ENCODE results near the gene NDEL1. TPM values are rescaled to one million over a fixed set of nuclear protein-coding genes. Genes with fewer than 3 reads are reported as not detected.

NDEL1 gene
- polyA plus RNA-seq, 1 donor, result 36.6 TPM

DNA sequence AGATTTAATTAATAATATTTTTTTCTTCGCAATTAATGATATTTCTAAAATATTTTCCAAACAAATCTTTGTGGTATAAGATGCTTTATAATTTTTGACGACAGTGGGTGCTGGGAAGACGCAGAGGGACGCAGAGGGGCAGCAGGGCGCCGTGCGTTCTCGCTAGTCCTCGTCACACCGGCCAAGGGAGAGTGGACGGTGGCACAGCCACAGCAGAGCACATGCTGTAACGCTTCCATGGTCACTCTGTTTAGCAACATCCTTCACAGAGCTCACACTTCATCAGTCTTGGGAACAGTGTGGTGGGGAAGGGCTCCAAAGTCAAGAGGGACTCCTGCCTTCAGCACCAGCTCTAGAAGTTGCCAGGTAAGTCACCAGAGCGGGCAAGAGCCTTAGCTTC lies 60.4 kb downstream of the NDEL1 start:
- no peaks in the 10 kb centered on the region for H3K9me3 ChIP-seq (ENCODE audit: control insufficient read depth, low read depth, low read length)
- H3K27me3 ChIP-seq (ENCODE audit: control insufficient read depth, insufficient read depth, low read length), result no peaks in the 10 kb centered on the region
- H3K4me3 ChIP-seq (ENCODE audit: low read length), result no peak overlapping the region
- no peak for DNase-seq
- 100% methylated on average over 1 of the region's 13 CpGs for WGBS (ENCODE audit: insufficient coverage, low lambda C conversion rate)
- H3K4me1 ChIP-seq (ENCODE audit: control insufficient read depth, insufficient read depth, low read length), result no peaks in the 10 kb centered on the region
- no peak overlapping the region for H3K27ac ChIP-seq (ENCODE audit: low read length)
- H3K36me3 ChIP-seq (ENCODE audit: control insufficient read depth, insufficient read depth, low read length), result peaks cover 85% of the 10 kb centered on the region

DNA sequence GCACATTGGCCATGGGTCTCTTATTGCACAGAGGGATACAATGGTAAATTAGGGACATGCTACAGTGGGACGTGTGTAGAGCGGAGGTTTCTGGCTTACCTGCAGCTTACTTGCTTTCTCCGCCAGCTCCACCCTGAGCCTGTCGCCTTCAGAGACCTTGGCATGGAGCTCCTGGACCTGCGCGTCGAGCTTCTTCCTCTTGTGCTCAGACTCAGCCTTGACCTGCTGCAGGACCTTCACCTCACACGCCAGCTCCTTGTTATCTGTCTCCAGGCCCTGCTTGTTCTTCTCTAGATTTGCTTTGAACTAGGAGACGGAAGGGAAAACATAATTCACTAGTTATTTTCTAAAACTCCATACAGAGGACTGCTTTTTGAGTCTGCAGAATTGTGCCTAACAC lies 63.5 kb downstream of the NDEL1 start:
- Histone ChIP-seq H3K4me3 (ENCODE audit: low read length) (no peak overlapping the region), H3K27ac (ENCODE audit: low read length) (no peak overlapping the region), H3K27me3 (ENCODE audit: control insufficient read depth, insufficient read depth, low read length) (no peaks in the 10 kb centered on the region), H3K4me1 (ENCODE audit: control insufficient read depth, insufficient read depth, low read length) (no peaks in the 10 kb centered on the region), H3K36me3 (ENCODE audit: control insufficient read depth, insufficient read depth, low read length) (peaks cover 72% of the 10 kb centered on the region), H3K9me3 (ENCODE audit: control insufficient read depth, low read depth, low read length) (no peaks in the 10 kb centered on the region)
- WGBS (ENCODE audit: insufficient coverage, low lambda C conversion rate), result no CpG with 5 or more reads among the region's 9 CpGs
- DNase-seq, result no peak

DNA sequence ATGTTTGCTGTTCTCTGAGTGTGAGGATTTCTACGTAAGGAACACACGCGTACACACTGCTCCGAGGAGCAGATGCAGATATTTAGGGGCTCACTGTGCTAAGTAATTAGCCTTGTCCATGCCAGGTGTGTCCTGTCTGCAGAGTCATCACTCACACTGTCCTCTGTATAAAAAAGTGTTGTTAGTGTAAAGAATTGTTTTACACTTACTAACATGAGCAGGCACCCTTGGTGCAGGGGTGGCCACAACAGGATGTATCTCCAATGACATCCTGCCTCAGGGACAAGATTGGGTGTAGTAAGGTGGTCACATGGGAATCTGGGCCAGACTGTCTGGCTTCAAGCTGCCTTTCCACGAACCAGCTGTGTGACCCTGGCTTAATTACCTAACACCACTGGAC lies 63.9 kb downstream of the NDEL1 start:
- peaks cover 72% of the 10 kb centered on the region for H3K36me3 ChIP-seq (ENCODE audit: control insufficient read depth, insufficient read depth, low read length)
- no peaks in the 10 kb centered on the region for H3K4me1 ChIP-seq (ENCODE audit: control insufficient read depth, insufficient read depth, low read length)
- DNase-seq, result no peak
- H3K27me3 ChIP-seq (ENCODE audit: control insufficient read depth, insufficient read depth, low read length), result no peaks in the 10 kb centered on the region
- WGBS (ENCODE audit: insufficient coverage, low lambda C conversion rate), result no CpG with 5 or more reads among the region's 5 CpGs
- no peak overlapping the region for H3K27ac ChIP-seq (ENCODE audit: low read length)
- H3K4me3 ChIP-seq (ENCODE audit: low read length), result no peak overlapping the region
- no peaks in the 10 kb centered on the region for H3K9me3 ChIP-seq (ENCODE audit: control insufficient read depth, low read depth, low read length)

DNA sequence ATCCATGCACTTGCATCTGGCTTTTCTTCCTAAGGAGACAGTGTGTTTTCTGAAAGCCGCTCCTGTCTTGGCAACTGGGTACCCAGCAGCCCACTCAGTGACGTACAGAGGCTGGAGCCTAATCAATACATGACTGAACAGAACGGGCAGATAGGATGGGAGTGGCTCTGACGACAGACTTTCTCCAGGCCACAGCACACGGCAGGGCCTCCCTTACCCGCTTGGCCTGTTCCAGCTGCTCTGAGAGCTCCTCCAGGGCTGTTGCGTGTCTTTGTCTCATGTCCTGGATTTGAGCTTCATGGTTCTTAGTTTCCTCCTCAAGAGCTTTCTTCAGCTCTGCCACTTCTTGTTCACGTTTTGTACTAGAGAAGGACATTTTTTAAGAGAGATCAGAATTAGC lies 64.9 kb downstream of the NDEL1 start:
- H3K4me1 ChIP-seq (ENCODE audit: control insufficient read depth, insufficient read depth, low read length), result no peaks in the 10 kb centered on the region
- H3K36me3 ChIP-seq (ENCODE audit: control insufficient read depth, insufficient read depth, low read length), result peaks cover 70% of the 10 kb centered on the region
- H3K27me3 ChIP-seq (ENCODE audit: control insufficient read depth, insufficient read depth, low read length), result no peaks in the 10 kb centered on the region
- H3K27ac ChIP-seq (ENCODE audit: low read length), result no peak overlapping the region
- 80% methylated on average over 1 of the region's 8 CpGs for WGBS (ENCODE audit: insufficient coverage, low lambda C conversion rate)
- no peak for DNase-seq
- no peak overlapping the region for H3K4me3 ChIP-seq (ENCODE audit: low read length)
- no peaks in the 10 kb centered on the region for H3K9me3 ChIP-seq (ENCODE audit: control insufficient read depth, low read depth, low read length)

DNA sequence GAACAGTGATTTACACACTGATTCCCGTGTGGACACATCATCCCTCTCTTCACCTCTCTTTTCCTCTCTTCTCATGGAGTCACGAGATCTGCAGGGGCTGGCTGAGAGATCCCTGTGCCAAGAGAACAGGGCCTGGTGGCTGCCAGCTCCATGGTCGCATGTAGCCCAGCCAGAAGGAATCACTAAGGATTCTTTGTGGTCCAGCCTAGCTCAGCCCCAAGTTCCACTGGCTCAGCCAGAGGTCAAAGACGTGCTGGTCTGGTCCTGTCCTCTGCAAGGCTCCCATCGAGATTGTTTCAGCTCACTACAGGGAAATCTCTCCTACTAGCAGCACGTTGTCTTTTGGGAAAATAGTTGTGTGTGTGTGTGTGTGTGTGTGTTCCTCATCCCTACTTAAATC lies 66.4 kb downstream of the NDEL1 start:
- no peaks in the 10 kb centered on the region for H3K27me3 ChIP-seq (ENCODE audit: control insufficient read depth, insufficient read depth, low read length)
- no peak overlapping the region for H3K27ac ChIP-seq (ENCODE audit: low read length)
- WGBS (ENCODE audit: insufficient coverage, low lambda C conversion rate), result no CpG with 5 or more reads among the region's 6 CpGs
- H3K4me3 ChIP-seq (ENCODE audit: low read length), result no peak overlapping the region
- no peaks in the 10 kb centered on the region for H3K9me3 ChIP-seq (ENCODE audit: control insufficient read depth, low read depth, low read length)
- no peak for DNase-seq
- H3K4me1 ChIP-seq (ENCODE audit: control insufficient read depth, insufficient read depth, low read length), result no peaks in the 10 kb centered on the region
- peaks cover 70% of the 10 kb centered on the region for H3K36me3 ChIP-seq (ENCODE audit: control insufficient read depth, insufficient read depth, low read length)

DNA sequence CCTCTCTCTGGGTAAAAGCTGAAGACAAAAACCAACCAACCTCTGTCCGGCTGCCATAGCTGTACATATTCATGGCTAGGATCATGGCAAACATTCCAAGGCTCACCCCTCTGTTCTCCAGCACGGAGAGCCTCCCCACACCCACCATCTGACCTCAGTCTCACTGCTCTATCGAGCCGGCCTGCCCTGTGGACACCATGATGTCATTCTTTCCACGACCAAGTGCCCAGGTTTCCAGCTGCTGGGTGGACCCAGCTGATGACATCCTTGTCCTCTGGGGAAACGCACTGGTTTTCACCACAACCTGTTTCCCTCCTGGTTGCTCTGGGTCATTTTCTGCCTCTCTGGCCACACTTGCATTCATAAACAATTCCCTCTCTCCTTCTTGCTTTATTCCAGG lies 67.7 kb downstream of the NDEL1 start:
- Histone ChIP-seq H3K4me3 (ENCODE audit: low read length) (no peak overlapping the region), H3K27ac (ENCODE audit: low read length) (no peak overlapping the region), H3K36me3 (ENCODE audit: control insufficient read depth, insufficient read depth, low read length) (peaks cover 76% of the 10 kb centered on the region), H3K4me1 (ENCODE audit: control insufficient read depth, insufficient read depth, low read length) (no peaks in the 10 kb centered on the region), H3K9me3 (ENCODE audit: control insufficient read depth, low read depth, low read length) (no peaks in the 10 kb centered on the region), H3K27me3 (ENCODE audit: control insufficient read depth, insufficient read depth, low read length) (no peaks in the 10 kb centered on the region)
- DNase-seq, result no peak
- WGBS (ENCODE audit: insufficient coverage, low lambda C conversion rate), result no CpG with 5 or more reads among the region's 6 CpGs

DNA sequence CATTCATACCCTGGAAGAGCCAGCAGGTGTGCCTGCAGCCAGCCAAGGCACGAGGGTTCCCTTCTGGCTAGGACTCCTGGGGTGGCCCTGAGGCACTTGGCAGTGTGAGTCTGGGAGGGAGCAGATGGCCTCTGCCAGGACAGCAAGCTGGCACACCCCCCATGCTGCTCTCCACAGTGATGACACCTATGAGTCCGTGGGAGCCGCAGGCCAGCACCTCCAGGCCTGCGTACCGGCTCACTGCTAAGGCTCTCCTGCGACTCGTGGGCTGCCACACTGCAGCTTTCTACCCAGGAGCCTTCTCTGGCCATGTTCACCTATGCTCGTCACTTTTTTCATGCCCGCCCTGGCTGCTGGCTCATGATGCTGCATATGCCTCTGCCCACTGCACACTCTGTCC lies 68.1 kb downstream of the NDEL1 start:
- peaks cover 76% of the 10 kb centered on the region for H3K36me3 ChIP-seq (ENCODE audit: control insufficient read depth, insufficient read depth, low read length)
- no peak overlapping the region for H3K4me3 ChIP-seq (ENCODE audit: low read length)
- no CpG with 5 or more reads among the region's 9 CpGs for WGBS (ENCODE audit: insufficient coverage, low lambda C conversion rate)
- no peaks in the 10 kb centered on the region for H3K4me1 ChIP-seq (ENCODE audit: control insufficient read depth, insufficient read depth, low read length)
- no peaks in the 10 kb centered on the region for H3K9me3 ChIP-seq (ENCODE audit: control insufficient read depth, low read depth, low read length)
- H3K27me3 ChIP-seq (ENCODE audit: control insufficient read depth, insufficient read depth, low read length), result no peaks in the 10 kb centered on the region
- no peak for DNase-seq
- H3K27ac ChIP-seq (ENCODE audit: low read length), result no peak overlapping the region

DNA sequence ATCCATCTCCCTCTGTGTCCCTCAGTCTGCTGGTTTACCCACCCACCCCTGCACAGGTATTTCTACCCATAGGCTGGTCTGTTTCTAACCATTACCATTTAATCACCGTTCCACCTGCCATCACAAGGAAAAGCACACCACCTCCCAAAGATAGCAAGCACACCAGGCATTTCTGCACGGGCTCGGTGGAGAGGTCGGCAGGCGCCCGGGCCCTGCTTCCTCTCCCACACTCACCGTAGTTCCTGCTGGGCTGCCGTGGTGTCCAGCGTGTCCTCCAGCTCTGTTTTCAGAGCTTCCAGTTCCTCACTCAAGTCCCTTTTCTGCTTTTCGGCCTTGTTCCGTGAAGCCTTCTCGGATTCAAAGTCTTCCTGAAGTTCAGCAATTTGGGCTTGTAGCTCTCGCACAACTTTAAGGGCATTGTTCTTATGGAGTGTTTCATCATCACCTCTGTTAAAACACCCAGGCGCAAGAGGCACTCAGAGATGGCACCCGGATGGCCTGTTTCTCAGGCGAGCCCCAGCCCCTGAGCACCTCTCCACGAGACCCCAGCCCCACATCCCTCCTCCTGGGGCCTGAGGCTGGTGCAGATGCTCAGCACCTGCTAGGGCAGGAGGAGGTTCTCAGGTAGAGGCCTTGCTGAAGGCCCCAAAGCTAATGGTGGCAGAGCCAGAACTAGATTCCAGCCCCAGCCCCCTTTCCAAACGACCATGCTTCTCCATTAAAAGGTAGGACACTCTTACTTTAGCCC lies 69.0 kb downstream of the NDEL1 start:
- DNase-seq, result no peak
- no peaks in the 10 kb centered on the region for H3K9me3 ChIP-seq (ENCODE audit: control insufficient read depth, low read depth, low read length)
- no CpG with 5 or more reads among the region's 18 CpGs for WGBS (ENCODE audit: insufficient coverage, low lambda C conversion rate)
- H3K4me3 ChIP-seq (ENCODE audit: low read length), result no peak overlapping the region
- H3K27ac ChIP-seq (ENCODE audit: low read length), result no peak overlapping the region
- peaks cover 75% of the 10 kb centered on the region for H3K36me3 ChIP-seq (ENCODE audit: control insufficient read depth, insufficient read depth, low read length)
- H3K4me1 ChIP-seq (ENCODE audit: control insufficient read depth, insufficient read depth, low read length), result no peaks in the 10 kb centered on the region
- no peaks in the 10 kb centered on the region for H3K27me3 ChIP-seq (ENCODE audit: control insufficient read depth, insufficient read depth, low read length)

DNA sequence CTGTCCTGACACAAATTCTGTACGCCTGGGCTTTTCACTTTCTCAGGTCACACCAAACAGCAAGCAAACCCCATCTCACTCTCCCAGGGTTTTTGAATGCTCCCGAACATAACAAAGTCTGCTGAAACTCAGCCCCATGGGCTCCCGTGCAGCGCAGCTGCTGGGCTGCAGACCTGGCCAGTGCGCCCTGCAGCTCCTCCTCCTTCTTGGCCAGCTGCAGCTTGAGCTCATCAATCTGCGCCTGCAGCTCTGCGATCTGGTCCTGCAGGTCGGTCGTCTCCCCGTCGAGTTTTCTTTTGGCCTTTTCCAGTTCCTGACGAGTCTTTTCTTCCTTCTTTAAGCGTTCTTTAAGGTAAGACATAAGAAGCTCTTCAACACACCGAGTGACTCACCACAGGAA lies 70.5 kb downstream of the NDEL1 start:
- no peaks in the 10 kb centered on the region for H3K27me3 ChIP-seq (ENCODE audit: control insufficient read depth, insufficient read depth, low read length)
- no peak overlapping the region for H3K27ac ChIP-seq (ENCODE audit: low read length)
- no peak overlapping the region for H3K4me3 ChIP-seq (ENCODE audit: low read length)
- peaks cover 67% of the 10 kb centered on the region for H3K36me3 ChIP-seq (ENCODE audit: control insufficient read depth, insufficient read depth, low read length)
- no peaks in the 10 kb centered on the region for H3K9me3 ChIP-seq (ENCODE audit: control insufficient read depth, low read depth, low read length)
- H3K4me1 ChIP-seq (ENCODE audit: control insufficient read depth, insufficient read depth, low read length), result no peaks in the 10 kb centered on the region
- 78% methylated on average over 4 of the region's 14 CpGs for WGBS (ENCODE audit: insufficient coverage, low lambda C conversion rate)
- no peak for DNase-seq

DNA sequence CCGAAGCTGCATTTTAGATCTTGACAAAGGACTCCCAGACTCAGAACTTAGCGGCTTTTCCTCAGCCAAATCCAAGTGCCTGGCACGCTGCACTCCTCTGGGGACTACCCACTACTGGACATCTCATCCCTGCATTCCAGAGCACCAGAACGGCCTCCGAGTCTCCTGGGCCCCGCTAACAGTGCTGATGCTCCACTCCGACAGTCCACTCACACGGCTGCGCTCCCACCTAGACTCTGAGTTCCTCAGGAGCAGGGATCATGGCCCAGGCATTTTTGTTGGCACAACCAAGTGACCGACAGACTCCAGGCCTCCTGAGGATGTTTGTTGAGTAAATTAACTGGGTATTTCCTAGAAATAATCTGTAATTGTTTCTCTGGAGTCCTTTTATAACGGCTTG lies 79.1 kb downstream of the NDEL1 start:
- Histone ChIP-seq H3K27ac (ENCODE audit: low read length) (no peak overlapping the region), H3K9me3 (ENCODE audit: control insufficient read depth, low read depth, low read length) (no peaks in the 10 kb centered on the region), H3K4me3 (ENCODE audit: low read length) (no peak overlapping the region), H3K4me1 (ENCODE audit: control insufficient read depth, insufficient read depth, low read length) (peaks cover 12% of the 10 kb centered on the region), H3K36me3 (ENCODE audit: control insufficient read depth, insufficient read depth, low read length) (peaks cover 53% of the 10 kb centered on the region), H3K27me3 (ENCODE audit: control insufficient read depth, insufficient read depth, low read length) (no peaks in the 10 kb centered on the region)
- 100% methylated on average over 1 of the region's 11 CpGs for WGBS (ENCODE audit: insufficient coverage, low lambda C conversion rate)
- no peak for DNase-seq
